Calu3 (cell line): ENCODE measurements around the gene JARID2. TPM values are rescaled to one million over a fixed set of nuclear protein-coding genes. Genes with fewer than 3 reads are reported as not detected.

ENCODE experiments used
- BruUV-seq: library from RNA; stranded (reverse); fragments of 400-500 nt; replicated peaks from 2 replicates; lab custom pipeline; 2021; lab: Mats Ljungman, UMichigan
- CTCF ChIA-PET: fragments of 300-600 bp; sonication (Branson Sonifier 250); formaldehyde crosslinking; loops from one replicate; lab custom pipeline; 2022; ENCODE audit warnings: antibody characterized with exemption; lab: Charles Lee
- DNase-seq: peaks from one replicate; pipeline ENCODE4 v3.0.0; 2022
- H3K27ac Mint-ChIP-seq: one replicate; pipeline ENCODE4 v1.8.0; 2022; ENCODE audit warnings: mixed read lengths; ENCODE audit not compliant: unreplicated experiment
- H3K27me3 Mint-ChIP-seq: one replicate; pipeline ENCODE4 v1.8.0; 2022; ENCODE audit warnings: mixed read lengths; ENCODE audit not compliant: unreplicated experiment
- H3K36me3 Mint-ChIP-seq: one replicate; pipeline ENCODE4 v1.8.0; 2022; ENCODE audit warnings: mild to moderate bottlenecking, moderate library complexity, mixed read lengths; ENCODE audit not compliant: insufficient read depth, unreplicated experiment
- H3K4me1 Mint-ChIP-seq: one replicate; pipeline ENCODE4 v1.8.0; 2022; ENCODE audit warnings: mild to moderate bottlenecking, low read depth, mixed read lengths; ENCODE audit not compliant: unreplicated experiment
- H3K4me3 Mint-ChIP-seq: one replicate; pipeline ENCODE4 v1.8.0; 2022; ENCODE audit warnings: mild to moderate bottlenecking, low read depth, moderate library complexity, mixed read lengths; ENCODE audit not compliant: unreplicated experiment
- H3K9me3 Mint-ChIP-seq: one replicate; pipeline ENCODE4 v1.8.0; 2022; ENCODE audit warnings: low read depth, mixed read lengths; ENCODE audit not compliant: unreplicated experiment
- intact Hi-C: fragments of 100-400 bp; cut with micrococcal nuclease; formaldehyde crosslinking; loops from one replicate; pipeline ENCODE4 v1.10.0; 2022; ENCODE audit not compliant: unreplicated experiment
- total RNA-seq: library from RNA; stranded (reverse); gene quantifications from 2 replicates; pipeline ENCODE4 v1.2.3, GENCODE V29; 2022
- TF ChIP-seq, protein P1 (sequence below): fragments of 200-600 bp; IDR thresholded peaks from one replicate; pipeline ENCODE4 v1.8.0; 2022; ENCODE audit warnings: antibody characterized with exemption; ENCODE audit not compliant: unreplicated experiment

JARID2 gene
- total RNA-seq, 1 experiment from 2014 or later: 9.4 TPM

DNA sequence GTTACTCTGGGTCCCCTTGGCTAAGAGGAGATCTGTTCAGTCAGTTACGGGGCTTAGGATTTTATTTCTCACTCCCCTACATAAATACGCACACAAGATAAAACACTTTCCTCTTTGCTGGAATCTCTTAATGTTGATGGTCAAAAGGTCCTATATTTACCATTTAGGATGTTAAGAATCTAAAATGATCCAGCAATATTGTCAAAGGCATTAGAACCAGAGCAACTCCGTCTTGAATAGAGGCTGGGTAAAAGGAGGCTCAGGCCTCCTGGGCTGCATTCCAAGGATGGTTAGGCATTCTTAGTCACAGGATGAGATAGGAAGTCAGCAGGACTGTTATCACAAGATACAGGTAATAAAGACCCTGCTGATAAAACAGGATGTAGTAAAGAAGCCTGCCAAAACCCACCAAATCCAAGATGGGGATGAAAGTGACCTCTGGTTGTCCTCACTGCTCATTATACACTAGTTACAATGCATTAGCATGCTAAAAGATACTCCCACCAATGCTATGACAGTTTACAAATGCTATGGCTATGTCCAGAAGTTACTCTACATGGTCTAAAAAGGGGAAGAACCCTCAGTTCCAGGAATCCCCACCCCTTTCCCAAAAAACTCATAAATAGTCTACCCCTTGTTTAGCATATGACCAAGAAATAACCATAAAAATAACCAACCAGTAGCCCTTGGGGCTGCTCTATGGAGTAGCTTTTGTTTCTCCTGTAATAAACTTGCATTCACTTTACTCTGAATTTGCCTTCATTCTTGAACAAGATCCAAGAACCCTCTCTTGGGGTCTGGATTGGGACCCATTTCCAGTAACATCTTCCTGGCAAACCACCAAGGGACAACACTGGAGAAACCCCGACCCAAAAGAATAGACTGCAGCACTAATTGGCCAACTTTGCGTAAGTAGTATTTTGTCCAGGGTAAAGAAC, 309.5 kb downstream of the JARID2 start:
- TF ChIP-seq, protein P1, sequence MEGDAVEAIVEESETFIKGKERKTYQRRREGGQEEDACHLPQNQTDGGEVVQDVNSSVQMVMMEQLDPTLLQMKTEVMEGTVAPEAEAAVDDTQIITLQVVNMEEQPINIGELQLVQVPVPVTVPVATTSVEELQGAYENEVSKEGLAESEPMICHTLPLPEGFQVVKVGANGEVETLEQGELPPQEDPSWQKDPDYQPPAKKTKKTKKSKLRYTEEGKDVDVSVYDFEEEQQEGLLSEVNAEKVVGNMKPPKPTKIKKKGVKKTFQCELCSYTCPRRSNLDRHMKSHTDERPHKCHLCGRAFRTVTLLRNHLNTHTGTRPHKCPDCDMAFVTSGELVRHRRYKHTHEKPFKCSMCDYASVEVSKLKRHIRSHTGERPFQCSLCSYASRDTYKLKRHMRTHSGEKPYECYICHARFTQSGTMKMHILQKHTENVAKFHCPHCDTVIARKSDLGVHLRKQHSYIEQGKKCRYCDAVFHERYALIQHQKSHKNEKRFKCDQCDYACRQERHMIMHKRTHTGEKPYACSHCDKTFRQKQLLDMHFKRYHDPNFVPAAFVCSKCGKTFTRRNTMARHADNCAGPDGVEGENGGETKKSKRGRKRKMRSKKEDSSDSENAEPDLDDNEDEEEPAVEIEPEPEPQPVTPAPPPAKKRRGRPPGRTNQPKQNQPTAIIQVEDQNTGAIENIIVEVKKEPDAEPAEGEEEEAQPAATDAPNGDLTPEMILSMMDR: no peak
- H3K27ac Mint-ChIP-seq: no peak overlapping the region
- no peaks in the 10 kb centered on the region for H3K9me3 Mint-ChIP-seq
- intact Hi-C loops: no loop called here
- CTCF ChIA-PET: no interaction called here
- DNase-seq: no peak
- no TSS peak for BruUV-seq
- no peaks in the 10 kb centered on the region for H3K27me3 Mint-ChIP-seq
- no peak overlapping the region for H3K4me3 Mint-ChIP-seq
- H3K36me3 Mint-ChIP-seq: no peaks in the 10 kb centered on the region
- H3K4me1 Mint-ChIP-seq: no peaks in the 10 kb centered on the region

GRCh38 chr6:15556711-15557110, 310.8 kb downstream of the JARID2 start:
- H3K27me3 Mint-ChIP-seq: no peaks in the 10 kb centered on the region
- no peak overlapping the region for H3K4me3 Mint-ChIP-seq
- CTCF ChIA-PET: interaction anchor here (0.7 kb wide), 3 partner anchors 12 to 1020 kb away, joined by 3 to 5 read pairs (median 5); no protein-coding TSS in a partner anchor
- no peak for DNase-seq
- no peaks in the 10 kb centered on the region for H3K36me3 Mint-ChIP-seq
- no peaks in the 10 kb centered on the region for H3K4me1 Mint-ChIP-seq
- no peak overlapping the region for H3K27ac Mint-ChIP-seq
- intact Hi-C loops: no loop called here
- TF ChIP-seq, protein P1: no peak
- H3K9me3 Mint-ChIP-seq: no peaks in the 10 kb centered on the region
- no TSS peak for BruUV-seq

- Mint-ChIP-seq H3K36me3 (no peaks in the 10 kb centered on the region), H3K4me1 (no peaks in the 10 kb centered on the region), H3K9me3 (no peaks in the 10 kb centered on the region), H3K4me3 (no peak overlapping the region), H3K27ac (no peak overlapping the region), H3K27me3 (no peaks in the 10 kb centered on the region)
- BruUV-seq: no TSS peak
- intact Hi-C loops: no loop called here
- TF ChIP-seq, protein P1: no peak
- DNase-seq: no peak
- CTCF ChIA-PET: interaction anchor here (0.7 kb wide), 2 partner anchors 13 to 1020 kb away, joined by 3 to 5 read pairs; no protein-coding TSS in a partner anchor
Measured at GRCh38 chr6:15557174-15557573, 311.3 kb downstream of the JARID2 start.

DNA sequence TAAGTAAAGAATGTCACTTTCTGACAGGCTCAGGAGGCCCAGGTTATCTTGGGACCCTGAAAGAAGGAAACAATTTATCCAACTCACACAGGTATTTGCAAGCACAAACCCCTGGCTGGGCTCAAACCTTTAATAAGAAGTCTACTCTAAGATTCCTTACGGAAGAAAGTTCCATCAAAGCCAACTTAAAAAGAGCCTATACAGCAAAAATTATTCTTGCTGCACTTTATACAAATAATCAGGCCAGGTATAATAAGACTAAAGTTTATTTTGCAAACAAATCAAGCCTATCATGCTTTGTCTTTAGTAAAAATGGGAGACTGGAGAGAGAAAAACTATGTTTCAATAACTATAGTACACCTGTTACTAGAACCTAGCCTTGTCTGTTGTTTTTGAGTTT, 314.8 kb downstream of the JARID2 start:
- H3K36me3 Mint-ChIP-seq: no peaks in the 10 kb centered on the region
- H3K27ac Mint-ChIP-seq: no peak overlapping the region
- H3K4me1 Mint-ChIP-seq: no peaks in the 10 kb centered on the region
- TF ChIP-seq, protein P1: no peak
- DNase-seq: no peak
- CTCF ChIA-PET: no interaction called here
- H3K4me3 Mint-ChIP-seq: no peak overlapping the region
- no TSS peak for BruUV-seq
- intact Hi-C loops: no loop called here
- H3K9me3 Mint-ChIP-seq: no peaks in the 10 kb centered on the region
- H3K27me3 Mint-ChIP-seq: no peaks in the 10 kb centered on the region
